Right lobe of liver (tissue), 6 donors: ENCODE data around the gene KIAA1671. TPM values are rescaled to one million over a fixed set of nuclear protein-coding genes. Genes with fewer than 3 reads are reported as not detected.
"Not testable (repeated sequence)": the region's sequence is repeated elsewhere in the genome, so short reads cannot be mapped to it uniquely, and the experiment has no call there.

Experiments used
- ATAC-seq, 4 donors: fragments of 200-7000 bp; cut with Tn5 transposase; one replicate each; pipeline ENCODE4 v1.9.1; 2020; ENCODE audit warnings: mild to moderate bottlenecking in 4 of 4, moderate library complexity in 4 of 4
- DNase-seq, 3 donors: peaks; one replicate each; pipeline ENCODE4 v3.0.0-alpha.2; 2020
- H3K27ac ChIP-seq, 3 donors: fragments of 200-600 bp; one replicate each; pipeline ENCODE4 v1.8.0; 2022
- H3K27me3 ChIP-seq, 2 donors: fragments of 200-600 bp; one replicate each; pipeline ENCODE4 v1.8.0; 2022
- H3K36me3 ChIP-seq, 4 donors: fragments of 200-600 bp; sonication (generic) in 1 of 4; one replicate each; pipeline versions ENCODE4 v1.5.1 to v1.8.0; 2017 to 2022; ENCODE audit warnings: control low read depth in 1 of 4
- H3K4me1 ChIP-seq, 4 donors: fragments of 200-600 bp; sonication (generic) in 1 of 4; one replicate each; pipeline versions ENCODE4 v1.5.1 to v1.8.0; 2017 to 2022; ENCODE audit warnings: control low read depth in 1 of 4
- H3K4me3 ChIP-seq, 3 donors: fragments of 200-600 bp; one replicate each; pipeline ENCODE4 v1.8.0; 2022
- H3K9me3 ChIP-seq, 4 donors: fragments of 200-600 bp; sonication (generic) in 1 of 4; one replicate each; pipeline versions ENCODE4 v1.5.1 to v1.8.0; 2017 to 2022; ENCODE audit warnings: control low read depth in 1 of 4
- POLR2A ChIP-seq: fragments of 450-650 bp; IDR thresholded peaks from one replicate; pipeline ENCODE4 v1.6.1; 2017; ENCODE audit warnings: antibody characterized with exemption, mild to moderate bottlenecking
- WGBS: methylation state at CpG from one replicate; pipeline ENCODE4 v1.1.6; 2018; ENCODE audit warnings: low coverage, low lambda C conversion rate; ENCODE audit not compliant: insufficient coverage; ENCODE audit errors: missing lambda C conversion rate; 5-methylcytosine and 5-hydroxymethylcytosine counted together
- intact Hi-C, 2 donors: fragments of 100-400 bp; cut with DNase I; formaldehyde crosslinking; loops; one replicate each; pipeline versions ENCODE4 v1.11.2 to v1.14.1; 2022
- total RNA-seq, 6 experiments: library from RNA; depleted of rRNA in 2 of 6; stranded (reverse); fragments of >200 nt in 2 of 6; fragmentation: NEBNext Ultra II Directional in 3 of 6; extraction: Animal tissue kit (Norgen Biotek cat#: 25700) in 3 of 6; gene quantifications; one replicate each; pipeline versions ENCODE4 v1.1.0 to v1.2.4, GENCODE V29; 2016 to 2023
- TF ChIP-seq, protein P1 (sequence below), 4 donors: fragments of 200-600 bp in 3 of 4; fragments of 450-650 bp in 1 of 4; IDR thresholded peaks; one replicate each; pipeline versions ENCODE4 v1.5.1 to v1.8.0; 2016 to 2022; ENCODE audit warnings: antibody characterized with exemption in 4 of 4, mild to moderate bottlenecking in 2 of 4
- donor health status: DM: no; HTN: yes; CAD: no.
- donor health status: DM: no; HTN: no; CAD: no.
- donor health status: DM: no; HTN: no; CAD: no.
- donor health status: DM: no; HTN: yes; CAD: no.
- donor health status: DM: no; HTN: yes; CAD: no.

KIAA1671 gene
- total RNA-seq, 6 experiments from 2014 or later: 31.1 to 56.6 (median 39.2) TPM

DNA sequence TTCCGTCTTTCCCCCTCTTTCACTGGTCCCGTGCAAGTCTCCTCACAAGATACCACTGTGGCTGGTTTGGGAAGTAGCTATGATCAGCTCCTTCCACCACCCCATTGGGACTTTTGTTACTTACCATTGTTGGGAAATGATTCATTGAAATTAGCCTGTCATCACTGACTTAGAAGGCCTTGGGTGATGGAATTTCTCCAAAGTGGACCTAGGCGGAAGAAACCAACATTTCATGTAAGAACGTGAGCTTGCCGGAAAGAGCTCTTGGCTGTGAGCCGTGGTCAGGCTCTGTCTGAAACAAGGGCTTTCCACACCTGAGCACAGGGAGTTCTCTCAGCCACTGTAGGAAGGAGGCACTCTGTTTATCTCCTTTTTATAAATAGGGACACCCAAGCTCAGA is 223.7 kb downstream of the KIAA1671 start:
- ATAC-seq (no peak), DNase-seq (no peak)
- Histone ChIP-seq H3K9me3 (no peaks in the 10 kb centered on the region), H3K4me1 (peaks cover 0 to 7% (median under 1%) of the 10 kb centered on the region in 4 donors), H3K27me3 (no peaks in the 10 kb centered on the region), H3K36me3 (peaks cover 5 to 61% (median 35%) of the 10 kb centered on the region in 4 donors), H3K27ac (no peak overlapping the region), H3K4me3 (no peak overlapping the region)
- intact Hi-C loops: loop anchor here (10.0 kb wide), 2 partner anchors 81 to 101 kb away; no protein-coding TSS in a partner anchor
- TF ChIP-seq POLR2A: no peak
- TF ChIP-seq, protein P1, sequence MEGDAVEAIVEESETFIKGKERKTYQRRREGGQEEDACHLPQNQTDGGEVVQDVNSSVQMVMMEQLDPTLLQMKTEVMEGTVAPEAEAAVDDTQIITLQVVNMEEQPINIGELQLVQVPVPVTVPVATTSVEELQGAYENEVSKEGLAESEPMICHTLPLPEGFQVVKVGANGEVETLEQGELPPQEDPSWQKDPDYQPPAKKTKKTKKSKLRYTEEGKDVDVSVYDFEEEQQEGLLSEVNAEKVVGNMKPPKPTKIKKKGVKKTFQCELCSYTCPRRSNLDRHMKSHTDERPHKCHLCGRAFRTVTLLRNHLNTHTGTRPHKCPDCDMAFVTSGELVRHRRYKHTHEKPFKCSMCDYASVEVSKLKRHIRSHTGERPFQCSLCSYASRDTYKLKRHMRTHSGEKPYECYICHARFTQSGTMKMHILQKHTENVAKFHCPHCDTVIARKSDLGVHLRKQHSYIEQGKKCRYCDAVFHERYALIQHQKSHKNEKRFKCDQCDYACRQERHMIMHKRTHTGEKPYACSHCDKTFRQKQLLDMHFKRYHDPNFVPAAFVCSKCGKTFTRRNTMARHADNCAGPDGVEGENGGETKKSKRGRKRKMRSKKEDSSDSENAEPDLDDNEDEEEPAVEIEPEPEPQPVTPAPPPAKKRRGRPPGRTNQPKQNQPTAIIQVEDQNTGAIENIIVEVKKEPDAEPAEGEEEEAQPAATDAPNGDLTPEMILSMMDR (IDR thresholded peaks at IDR 0.05): no peak
- WGBS: 100% methylated on average over 2 of the region's 6 CpGs

DNA sequence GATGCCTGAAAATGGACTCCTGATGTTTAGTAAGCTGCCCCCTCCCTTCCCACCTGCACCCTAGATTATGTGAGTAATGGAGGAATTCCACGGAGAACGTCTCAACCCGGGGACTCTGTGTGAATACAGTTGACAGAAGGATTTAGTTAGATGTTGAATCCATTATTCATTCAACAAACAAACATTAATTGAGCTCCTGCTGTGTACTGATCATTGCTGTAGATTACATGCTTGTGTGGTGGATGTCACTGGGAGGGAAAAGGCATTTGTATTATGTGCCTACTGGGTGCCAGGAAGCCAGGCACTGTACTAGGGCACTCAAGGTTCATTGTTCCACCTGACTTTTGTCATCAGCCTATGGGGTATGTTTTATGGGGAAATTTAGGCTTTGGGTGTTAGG is 224.3 kb downstream of the KIAA1671 start:
- no peaks in the 10 kb centered on the region for H3K27me3 ChIP-seq
- H3K27ac ChIP-seq: no peak overlapping the region
- no peaks in the 10 kb centered on the region for H3K9me3 ChIP-seq
- peaks cover 5 to 59% (median 32%) of the 10 kb centered on the region in 4 donors for H3K36me3 ChIP-seq
- intact Hi-C loops: loop anchor here (10.0 kb wide), 2 partner anchors 82 to 102 kb away; no protein-coding TSS in a partner anchor
- ATAC-seq (no peak), DNase-seq (no peak)
- no peak for TF ChIP-seq POLR2A
- TF ChIP-seq, protein P1 (IDR thresholded peaks at IDR 0.05): no peak
- H3K4me1 ChIP-seq: peaks cover 0 to 9% (median 4%) of the 10 kb centered on the region in 4 donors
- WGBS: 85% methylated on average over 3 of the region's 3 CpGs
- H3K4me3 ChIP-seq: no peak overlapping the region

GRCh38 chr22:25177226-25177625 is 224.7 kb downstream of the KIAA1671 start:
- Histone ChIP-seq H3K36me3 (peaks cover 5 to 62% (median 30%) of the 10 kb centered on the region in 4 donors), H3K4me1 (peaks cover 0 to 10% (median 5%) of the 10 kb centered on the region in 4 donors), H3K4me3 (no peak overlapping the region), H3K9me3 (no peaks in the 10 kb centered on the region), H3K27ac (no peak overlapping the region), H3K27me3 (no peaks in the 10 kb centered on the region)
- intact Hi-C loops: loop anchor here (10.0 kb wide), 2 partner anchors 82 to 102 kb away; no protein-coding TSS in a partner anchor
- TF ChIP-seq POLR2A: no peak
- TF ChIP-seq, protein P1 (IDR thresholded peaks at IDR 0.05): no peak
- WGBS: 87% methylated on average over 7 of the region's 13 CpGs
- ATAC-seq (no peak), DNase-seq (no peak)

- H3K9me3 ChIP-seq: no peaks in the 10 kb centered on the region
- peaks cover 0 to 17% (median 8%) of the 10 kb centered on the region in 4 donors for H3K4me1 ChIP-seq
- ATAC-seq (no peak), DNase-seq (no peak)
- TF ChIP-seq, protein P1 (IDR thresholded peaks at IDR 0.05): no peak
- no peak for TF ChIP-seq POLR2A
- intact Hi-C loops: loop anchor here (10.0 kb wide), 2 partner anchors 83 to 103 kb away; no protein-coding TSS in a partner anchor
- H3K4me3 ChIP-seq: no peak overlapping the region
- 100% methylated on average over 1 of the region's 9 CpGs for WGBS
- peaks cover 5 to 64% (median 30%) of the 10 kb centered on the region in 4 donors for H3K36me3 ChIP-seq
- H3K27ac ChIP-seq: no peak overlapping the region
- no peaks in the 10 kb centered on the region for H3K27me3 ChIP-seq
These were observed 225.4 kb downstream of the KIAA1671 start for GRCh38 chr22:25177895-25178294.

DNA sequence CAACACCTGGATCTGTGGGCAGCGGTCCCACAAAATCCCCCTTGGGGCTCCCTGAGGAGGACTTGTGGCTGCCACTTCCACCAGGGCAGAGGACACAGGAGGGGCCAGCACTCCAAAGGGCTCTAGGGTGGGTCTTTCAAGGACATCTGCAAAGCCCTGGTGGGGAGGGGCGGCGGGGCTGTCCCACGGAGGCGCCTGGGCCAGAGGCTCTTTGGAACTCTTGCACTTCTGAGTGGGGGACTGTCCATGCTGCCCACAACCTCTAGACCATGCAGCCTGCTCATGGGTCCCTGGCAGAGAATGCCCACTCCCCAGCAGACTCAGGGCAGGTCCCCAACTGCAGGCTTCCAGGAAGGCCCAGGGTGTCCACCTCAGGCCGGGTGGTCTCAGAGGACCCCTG is 225.8 kb downstream of the KIAA1671 start:
- no CpG with 5 or more reads among the region's 6 CpGs for WGBS

DNA sequence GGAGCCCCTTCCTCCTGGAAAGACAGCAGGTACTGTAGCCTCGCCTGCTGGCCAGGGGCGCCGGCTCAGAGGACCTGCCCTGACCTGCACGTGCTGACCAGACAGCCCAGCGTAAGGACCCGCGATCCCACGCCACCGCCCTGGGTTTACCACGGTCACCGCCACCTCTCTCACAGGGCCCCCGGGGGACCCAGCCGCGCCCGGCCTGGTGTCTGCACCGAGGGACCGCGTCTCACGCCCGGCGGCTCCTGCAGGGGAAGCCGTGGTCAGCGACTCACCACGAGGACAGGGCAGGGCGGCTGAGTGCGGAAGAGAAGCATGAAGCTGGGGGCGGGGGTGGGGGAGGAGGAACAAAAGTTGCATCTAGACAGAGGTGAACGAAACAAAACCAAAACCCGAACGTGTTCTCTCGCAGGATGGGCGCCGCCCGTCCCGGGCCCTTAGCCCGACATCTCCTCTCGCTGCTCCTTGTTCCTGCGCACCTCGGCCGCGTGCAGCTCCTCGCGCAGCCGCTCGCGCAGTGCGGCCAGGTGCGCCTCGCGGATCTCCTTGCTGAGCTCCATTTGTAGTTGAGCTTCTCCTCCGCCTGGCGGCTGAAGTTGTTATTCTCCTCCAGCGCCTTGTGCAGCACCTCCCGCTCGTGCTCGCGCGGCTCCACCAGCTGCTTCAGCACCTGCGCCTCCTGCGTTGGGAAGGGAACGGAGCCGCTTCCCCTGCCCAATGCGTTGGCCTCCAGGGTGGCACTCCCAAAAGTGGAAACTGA is 226.5 kb downstream of the KIAA1671 start:
- DNase-seq, H3K4me3 ChIP-seq, H3K9me3 ChIP-seq, H3K27me3 ChIP-seq, H3K27ac ChIP-seq: not testable (repeated sequence)
- Histone ChIP-seq H3K36me3 (peaks cover 5 to 60% (median 27%) of the 10 kb centered on the region in 4 donors), H3K4me1 (peaks cover 0 to 27% (median 13%) of the 10 kb centered on the region in 4 donors)
- peak; percentile 4 to 12 (median 8) for ATAC-seq
- WGBS: 60% methylated on average over 2 of the region's 63 CpGs
- intact Hi-C loops: loop anchor here (10.0 kb wide), 2 partner anchors 84 to 104 kb away; no protein-coding TSS in a partner anchor

More for the DNA sequence above, 225.8 kb downstream of the KIAA1671 start:
- Histone ChIP-seq H3K36me3 (peaks cover 5 to 64% (median 30%) of the 10 kb centered on the region in 4 donors), H3K4me1 (peaks cover 0 to 21% (median 10%) of the 10 kb centered on the region in 4 donors)
- H3K4me3 ChIP-seq, H3K27ac ChIP-seq, DNase-seq, H3K9me3 ChIP-seq, H3K27me3 ChIP-seq: not testable (repeated sequence)
- intact Hi-C loops: loop anchor here (10.0 kb wide), 2 partner anchors 84 to 104 kb away; no protein-coding TSS in a partner anchor
- ATAC-seq: peak in 3 of 4 donors; percentile 3 to 18 (median 8)
